ENCODE measurements around the gene PPP1R27.

- TF ChIP-seq POLR2A (IDR thresholded peaks at IDR 0.05; ENCODE audit: extremely low read depth, insufficient read length), result no peak
- TF ChIP-seq, protein P1, sequence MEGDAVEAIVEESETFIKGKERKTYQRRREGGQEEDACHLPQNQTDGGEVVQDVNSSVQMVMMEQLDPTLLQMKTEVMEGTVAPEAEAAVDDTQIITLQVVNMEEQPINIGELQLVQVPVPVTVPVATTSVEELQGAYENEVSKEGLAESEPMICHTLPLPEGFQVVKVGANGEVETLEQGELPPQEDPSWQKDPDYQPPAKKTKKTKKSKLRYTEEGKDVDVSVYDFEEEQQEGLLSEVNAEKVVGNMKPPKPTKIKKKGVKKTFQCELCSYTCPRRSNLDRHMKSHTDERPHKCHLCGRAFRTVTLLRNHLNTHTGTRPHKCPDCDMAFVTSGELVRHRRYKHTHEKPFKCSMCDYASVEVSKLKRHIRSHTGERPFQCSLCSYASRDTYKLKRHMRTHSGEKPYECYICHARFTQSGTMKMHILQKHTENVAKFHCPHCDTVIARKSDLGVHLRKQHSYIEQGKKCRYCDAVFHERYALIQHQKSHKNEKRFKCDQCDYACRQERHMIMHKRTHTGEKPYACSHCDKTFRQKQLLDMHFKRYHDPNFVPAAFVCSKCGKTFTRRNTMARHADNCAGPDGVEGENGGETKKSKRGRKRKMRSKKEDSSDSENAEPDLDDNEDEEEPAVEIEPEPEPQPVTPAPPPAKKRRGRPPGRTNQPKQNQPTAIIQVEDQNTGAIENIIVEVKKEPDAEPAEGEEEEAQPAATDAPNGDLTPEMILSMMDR (IDR thresholded peaks at IDR 0.05; ENCODE audit: low read depth, low read length), result no peak
Observed at GRCh38 chr17:81849457-81849856, 14.6 kb upstream of the PPP1R27 start.
